GM12878 (cell line): ENCODE results near the gene SLC2A1. TPM values are rescaled to one million over a fixed set of nuclear protein-coding genes. Genes with fewer than 3 reads are reported as not detected.

Experiments
- ATAC-seq: fragments of 200-7000 bp; cut with Tn5 transposase; 3 replicates; pipeline ENCODE4 v1.9.1; 2020; ENCODE audit warnings: mild to moderate bottlenecking, moderate library complexity
- BruUV-seq: library from RNA; stranded (reverse); fragments of 400-500 nt; replicated peaks from 2 replicates; lab custom pipeline; 2021; lab: Mats Ljungman, UMichigan
- CTCF ChIA-PET: fragments of 300-600 bp; sonication (Branson Sonifier 250); formaldehyde crosslinking; extraction: SDS; loops from one replicate; lab custom pipeline; 2021; ENCODE audit warnings: inconsistent platforms; lab: Yijun Ruan, JAX
- POLR2A ChIA-PET: fragments of 350-600 bp; formaldehyde crosslinking; extraction: SDS; loops from one replicate; lab custom pipeline; 2021; ENCODE audit warnings: inconsistent platforms; lab: Charles Lee
- RAD21 ChIA-PET: fragments of 300-600 bp; sonication (Branson Sonifier 250); formaldehyde crosslinking; loops from one replicate; lab custom pipeline; 2023; ENCODE audit warnings: antibody characterized with exemption; ENCODE audit not compliant: unreplicated experiment; lab: Charles Lee
- SMC1A ChIA-PET: fragments of 300-600 bp; sonication (Branson Sonifier 250); formaldehyde crosslinking; loops from one replicate; lab custom pipeline; 2023; ENCODE audit not compliant: unreplicated experiment, uncharacterized antibody; lab: Charles Lee
- DNase-seq: peaks from one replicate; pipeline ENCODE4 v3.0.0-alpha.2; 2011; ENCODE audit warnings: low read depth, low spot score
- FAIRE-seq: peaks from 3 replicates; lab custom pipeline; 2011; peaks lifted over from hg19 to GRCh38; lab: Jason Lieb, UNC
- H2AFZ ChIP-seq: 2 replicates; pipeline ENCODE4 v1.6.0; 2011; ENCODE audit warnings: low read depth, low read length, control low read depth; ENCODE audit not compliant: control insufficient read depth
- H3K27ac ChIP-seq: 2 replicates; pipeline ENCODE4 v1.5.1; 2011; ENCODE audit warnings: control low read depth; ENCODE audit not compliant: control insufficient read depth, insufficient read depth
- H3K27me3 ChIP-seq, 2 experiments: replicated peaks in 1 of 2; 2 replicates each; pipeline versions ENCODE4 v1.6.0 to v1.6.1; 2011; ENCODE audit warnings: low read length in 1 of 2; ENCODE audit not compliant: control insufficient read depth in 2 of 2, insufficient read depth in 2 of 2
- H3K36me3 ChIP-seq, 2 experiments: 2 replicates each; pipeline ENCODE4 v1.5.1; 2011; ENCODE audit warnings: low read length in 1 of 2; ENCODE audit not compliant: control insufficient read depth in 2 of 2, insufficient read depth in 2 of 2
- H3K4me1 ChIP-seq: 2 replicates; pipeline ENCODE4 v1.6.1; 2011; ENCODE audit warnings: mild to moderate bottlenecking, low read length, moderate library complexity, mixed read lengths; ENCODE audit not compliant: control insufficient read depth, insufficient read depth
- H3K4me2 ChIP-seq: 2 replicates; pipeline ENCODE4 v1.6.0; 2011; ENCODE audit warnings: control low read depth; ENCODE audit not compliant: control insufficient read depth, insufficient read depth
- H3K4me3 ChIP-seq: fragments of 200-600 bp; sonication (generic); 2 replicates; pipeline ENCODE4 v1.5.1; 2016
- H3K79me2 ChIP-seq: 2 replicates; pipeline ENCODE4 v1.6.0; 2011; ENCODE audit warnings: low read length; ENCODE audit not compliant: control insufficient read depth, insufficient read depth
- H3K9ac ChIP-seq: 2 replicates; pipeline ENCODE4 v1.8.0; 2011; ENCODE audit warnings: low read length, control low read depth, mixed read lengths; ENCODE audit not compliant: control insufficient read depth, insufficient read depth
- H3K9me3 ChIP-seq: replicated peaks from 3 replicates; pipeline ENCODE4 v1.5.1; 2011; ENCODE audit warnings: mild to moderate bottlenecking, low read length; ENCODE audit not compliant: control insufficient read depth, insufficient read depth
- H4K20me1 ChIP-seq: 2 replicates; pipeline ENCODE4 v1.6.0; 2011; ENCODE audit not compliant: control insufficient read depth, insufficient read depth
- ATF3 ChIP-seq: IDR thresholded peaks from 2 replicates; pipeline ENCODE4 v1.6.1; 2011; ENCODE audit warnings: low read depth, mild to moderate bottlenecking, low read length, moderate library complexity, borderline replicate concordance; ENCODE audit errors: extremely low read depth
- BACH1 ChIP-seq: fragments of 450-650 bp; IDR thresholded peaks from 2 replicates; pipeline ENCODE4 v1.6.1; 2017; ENCODE audit warnings: mild to moderate bottlenecking, borderline replicate concordance
- BHLHE40 ChIP-seq, 2 experiments: fragments of 450-650 bp in 1 of 2; IDR thresholded peaks; 2 replicates each; pipeline ENCODE4 v1.6.1; 2011 to 2017; ENCODE audit warnings: low read depth in 2 of 2, borderline replicate concordance in 1 of 2, improper control_type of control experiment in 1 of 2, low read length in 1 of 2, mild to moderate bottlenecking in 1 of 2
- CHD4 ChIP-seq: fragments of 200-600 bp; sonication (generic); IDR thresholded peaks from 2 replicates; pipeline ENCODE4 v1.6.1; 2016; ENCODE audit warnings: mild to moderate bottlenecking
- EP300 ChIP-seq, 2 experiments: fragments of 150-350 bp in 1 of 2; IDR thresholded peaks; 2 replicates each; pipeline ENCODE4 v1.6.1; 2011 to 2012; ENCODE audit warnings: low read depth in 2 of 2, low read length in 2 of 2, borderline replicate concordance in 1 of 2, improper control_type of control experiment in 1 of 2, inconsistent platforms in 1 of 2; ENCODE audit not compliant: control insufficient read depth in 1 of 2
- ESRRA ChIP-seq: IDR thresholded peaks from 2 replicates; pipeline ENCODE4 v1.6.1; 2012; ENCODE audit warnings: mild to moderate bottlenecking, low read length, improper control_type of control experiment
- HDAC6 ChIP-seq: fragments of 200-600 bp; sonication (generic); IDR thresholded peaks from one replicate; pipeline ENCODE4 v1.8.0; 2017; ENCODE audit warnings: antibody characterized with exemption; ENCODE audit not compliant: unreplicated experiment
- LARP7 ChIP-seq: fragments of 450-650 bp; IDR thresholded peaks from 2 replicates; pipeline ENCODE4 v1.6.1; 2017; ENCODE audit warnings: mild to moderate bottlenecking
- MEF2B ChIP-seq: fragments of 450-650 bp; IDR thresholded peaks from 2 replicates; pipeline ENCODE4 v1.6.1; 2018; ENCODE audit warnings: mild to moderate bottlenecking, moderate library complexity; ENCODE audit not compliant: partially characterized antibody, poor library complexity, severe bottlenecking
- MXI1 ChIP-seq: fragments of 150-350 bp; IDR thresholded peaks from 2 replicates; pipeline ENCODE4 v1.6.1; 2011; ENCODE audit warnings: low read depth, mild to moderate bottlenecking, inconsistent platforms, low read length, improper control_type of control experiment
- MYC ChIP-seq: IDR thresholded peaks from 2 replicates; pipeline ENCODE4 v1.6.1; 2011; ENCODE audit warnings: mild to moderate bottlenecking, low read length, moderate library complexity, inconsistent platforms; ENCODE audit not compliant: insufficient read depth, insufficient replicate concordance, insufficient read length, severe bottlenecking
- NFYA ChIP-seq: IDR thresholded peaks from 2 replicates; pipeline ENCODE4 v1.6.1; 2011; ENCODE audit warnings: low read depth, mild to moderate bottlenecking, low read length, improper control_type of control experiment, borderline replicate concordance
- PAX5 ChIP-seq: IDR thresholded peaks from 2 replicates; pipeline ENCODE4 v1.6.1; 2011; ENCODE audit warnings: low read depth, low read length, borderline replicate concordance
- POLR2A ChIP-seq: IDR thresholded peaks from 2 replicates; pipeline ENCODE4 v1.6.1; 2011; ENCODE audit warnings: low read depth, mild to moderate bottlenecking, low read length
- RUNX3 ChIP-seq: IDR thresholded peaks from 2 replicates; pipeline ENCODE4 v1.6.1; 2012; ENCODE audit warnings: low read length, inconsistent platforms
- SKIL ChIP-seq: fragments of 450-650 bp; IDR thresholded peaks from 2 replicates; pipeline ENCODE4 v1.6.1; 2017; ENCODE audit warnings: mild to moderate bottlenecking, low read depth, inconsistent platforms; ENCODE audit not compliant: poor library complexity, severe bottlenecking
- TAF1 ChIP-seq: IDR thresholded peaks from 2 replicates; pipeline ENCODE4 v1.6.1; 2011; ENCODE audit warnings: mild to moderate bottlenecking, low read depth, low read length, borderline replicate concordance
- TCF12 ChIP-seq: IDR thresholded peaks from 2 replicates; pipeline ENCODE4 v1.6.1; 2011; ENCODE audit warnings: low read depth, mild to moderate bottlenecking, low read length
- TCF3 ChIP-seq: IDR thresholded peaks from 2 replicates; pipeline ENCODE4 v1.6.1; 2012; ENCODE audit warnings: low read depth, mild to moderate bottlenecking, low read length, borderline replicate concordance; ENCODE audit not compliant: insufficient read depth
- TCF7 ChIP-seq: IDR thresholded peaks from 2 replicates; pipeline ENCODE4 v1.6.1; 2014; ENCODE audit warnings: antibody characterized with exemption, borderline replicate concordance
- ZNF24 ChIP-seq: fragments of 450-650 bp; IDR thresholded peaks from 2 replicates; pipeline ENCODE4 v1.6.1; 2017; ENCODE audit warnings: antibody characterized with exemption, mild to moderate bottlenecking
- WGBS: methylation state at CpG from one replicate; pipeline ENCODE4 v1.1.6; 2016; ENCODE audit warnings: low lambda C conversion rate; ENCODE audit not compliant: insufficient replicate concordance, insufficient coverage; ENCODE audit errors: missing lambda C conversion rate; 5-methylcytosine and 5-hydroxymethylcytosine counted together
- in situ Hi-C: fragments of 300-500 bp; cut with MboI; formaldehyde crosslinking; loops from 9 replicates; pipeline ENCODE4 v1.14.3; 2018; ENCODE audit warnings: mixed read lengths
- intact Hi-C: fragments of 100-400 bp; cut with micrococcal nuclease; formaldehyde crosslinking; loops from one replicate; pipeline ENCODE4 v1.14.2; 2022; ENCODE audit not compliant: unreplicated experiment
- polyA plus RNA-seq, 11 experiments: library from polyadenylated mRNA; depleted of rRNA in 4 of 11; unstranded in 6 of 11; stranded (reverse) in 5 of 11; fragments of >200 nt; fragmentation: Nextera tagmentation in 4 of 11; fragmentation: Illumina TruSeq in 1 of 11; extraction: Ambion mirVana in 4 of 11; extraction: Trizol in 1 of 11; gene quantifications; 1 replicate in 1 of 11; 2 replicates in 10 of 11; pipeline versions ENCODE4 v1.2.1 to v1.2.3, GENCODE V29; 2011 to 2016; ENCODE audit warnings: inconsistent platforms in 2 of 11, missing spikeins in 2 of 11, low read depth in 1 of 11
- total RNA-seq, 4 experiments: library from RNA; depleted of rRNA in 3 of 4; stranded (reverse); fragments of >200 nt in 3 of 4; fragmentation: Illumina TruSeq in 1 of 4; extraction: Trizol in 1 of 4; gene quantifications; 2 replicates each; pipeline versions ENCODE4 v1.2.1 to v1.2.3, GENCODE V29; 2013 to 2021

Gene SLC2A1
- total and polyA plus RNA-seq, 10 of the 15 experiments (the other 5 are each of a cell fraction or from before 2014, with no cell fraction given): 5.7 to 66.0 (median 44.2) TPM

GRCh38 chr1:42952303-42953001, 6.2 kb downstream of the SLC2A1 start:
- ATAC-seq (peak; percentile 67), DNase-seq (no peak), FAIRE-seq (peak; percentile 70)
- H3K79me2 ChIP-seq: peaks cover 93% of the 10 kb centered on the region
- peaks cover 15 to 31% of the 10 kb centered on the region in 2 experiments for H3K36me3 ChIP-seq
- ChIA-PET CTCF (interaction anchor here (1.2 to 9.3 kb wide), 9 partner anchors 16 to 174 kb away, joined by 3 to 57 read pairs (median 5); no protein-coding TSS in a partner anchor), POLR2A (interaction anchor here (0.5 to 3.1 kb wide), 9 partner anchors 9 to 1211 kb away, joined by 3 to 22 read pairs (median 4); no protein-coding TSS in a partner anchor), RAD21 (interaction anchor here (1.2 to 3.2 kb wide), 11 partner anchors 11 to 186 kb away, joined by 4 to 21 read pairs (median 6); partner anchors contain the start of genes P3H1 and ZNF691), SMC1A (interaction anchor here (0.9 to 6.7 kb wide), 7 partner anchors 9 to 121 kb away, joined by 3 to 71 read pairs (median 26); no protein-coding TSS in a partner anchor)
- BruUV-seq: no TSS peak
- no peaks in the 10 kb centered on the region for H3K27me3 ChIP-seq
- 16% methylated on average over 11 of the region's 11 CpGs for WGBS
- H3K4me2 ChIP-seq: peak overlapping the region; percentile 87
- H4K20me1 ChIP-seq: peaks cover 36% of the 10 kb centered on the region
- no peaks in the 10 kb centered on the region for H3K9me3 ChIP-seq
- H3K4me1 ChIP-seq: peaks cover 59% of the 10 kb centered on the region
- no peak overlapping the region for H2AFZ ChIP-seq
- intact Hi-C loops (no loop called here), in situ Hi-C loops (loop anchor here (10.0 kb wide), 1 partner anchor 882 kb away; no protein-coding TSS in a partner anchor)
- peak overlapping the region; percentile 88 for H3K4me3 ChIP-seq
- peak overlapping the region; percentile 36 for H3K9ac ChIP-seq
- H3K27ac ChIP-seq: peak overlapping the region; percentile 62
- 0 out of 2 replicates have a peak, but pooled peaks have one; percentile 60 for TF ChIP-seq TCF12
- TF ChIP-seq RUNX3: peak; percentile 39; the same call in 1 of the 2 replicates
- 0 out of 2 replicates have a peak, but pooled peaks have one; percentile 21 for TF ChIP-seq TAF1
- no peak for TF ChIP-seq SKIL
- no peak for TF ChIP-seq ATF3
- TF ChIP-seq MYC: no peak
- no peak for TF ChIP-seq MXI1
- TF ChIP-seq BHLHE40 (IDR thresholded peaks at IDR 0.05; ENCODE audit: borderline replicate concordance in 1 of 2, low read depth in 2 of 2, low read length in 1 of 2): no peak
- no peak for TF ChIP-seq LARP7
- 0 out of 4 replicates have a peak, but pooled peaks of 1 of the 2 experiments have one; percentile 8 for TF ChIP-seq EP300 (IDR thresholded peaks at IDR 0.05; ENCODE audit: borderline replicate concordance in 1 of 2, control insufficient read depth in 1 of 2, low read depth in 2 of 2, low read length in 2 of 2)
- TF ChIP-seq ESRRA: no peak
- peak; percentile 53; the same call in 1 of the 2 replicates for TF ChIP-seq PAX5
- no peak for TF ChIP-seq HDAC6
- TF ChIP-seq ZNF24: 0 out of 2 replicates have a peak, but pooled peaks have one; percentile 12
- TF ChIP-seq TCF7: peak; percentile 87
- TF ChIP-seq POLR2A: 0 out of 2 replicates have a peak, but pooled peaks have one; percentile 16
- TF ChIP-seq NFYA: no peak
- peak; percentile 44; the same call in 1 of the 2 replicates for TF ChIP-seq TCF3
- 0 out of 2 replicates have a peak, but pooled peaks have one; percentile 25 for TF ChIP-seq BACH1
- TF ChIP-seq CHD4: no peak
- TF ChIP-seq MEF2B: peak; percentile 23
